Bronchial epithelial cell (primary cell): ENCODE data around the gene BABAM2. TPM values are rescaled to one million over a fixed set of nuclear protein-coding genes. Genes with fewer than 3 reads are reported as not detected.
"Not testable (repeated sequence)": the region's sequence is repeated elsewhere in the genome, so short reads cannot be mapped to it uniquely, and the experiment has no call there.

ENCODE experiments used
- DNase-seq: peaks from one replicate; pipeline ENCODE4 v3.0.0-alpha.2; 2010; ENCODE audit warnings: low read depth
- FAIRE-seq: peaks from 2 replicates; lab custom pipeline; 2011; peaks lifted over from hg19 to GRCh38; lab: Jason Lieb, UNC
- H3K27me3 ChIP-seq: 2 replicates; pipeline ENCODE4 v1.5.1; 2011; ENCODE audit warnings: low read length; ENCODE audit not compliant: control insufficient read depth, insufficient read depth
- H3K36me3 ChIP-seq: 2 replicates; pipeline ENCODE4 v1.5.1; 2011; ENCODE audit warnings: low read length; ENCODE audit not compliant: control insufficient read depth, insufficient read depth
- H3K4me3 ChIP-seq: 2 replicates; pipeline ENCODE4 v1.5.1; 2011; ENCODE audit warnings: mild to moderate bottlenecking, low read depth, low read length, control low read depth
- CTCF ChIP-seq: IDR thresholded peaks from 2 replicates; pipeline ENCODE4 v1.5.1; 2011; ENCODE audit warnings: mild to moderate bottlenecking, moderate library complexity, low read length, control low read depth, inconsistent platforms; ENCODE audit not compliant: insufficient read depth, severe bottlenecking
- total RNA-seq: library from RNA; depleted of rRNA; stranded (reverse); fragments of >200 nt; gene quantifications from 2 replicates; pipeline ENCODE4 v1.2.1, GENCODE V29; 2014

BABAM2 gene
- total RNA-seq, 1 donor from 2014 or later: 8.4 TPM

GRCh38 chr2:27870724-27871123 lies 19.8 kb upstream of the BABAM2 start:
- DNase-seq (peak; percentile 73), FAIRE-seq (peak; percentile 88)
- Histone ChIP-seq H3K27me3 (no peaks in the 10 kb centered on the region), H3K36me3 (no peaks in the 10 kb centered on the region), H3K4me3 (no peak overlapping the region)
- TF ChIP-seq CTCF: no peak

- Histone ChIP-seq H3K4me3 (no peak overlapping the region), H3K36me3 (no peaks in the 10 kb centered on the region), H3K27me3 (no peaks in the 10 kb centered on the region)
- no peak for FAIRE-seq
- peak; percentile 20 for DNase-seq
- TF ChIP-seq CTCF: no peak
Observed at GRCh38 chr2:27871802-27872201, 18.7 kb upstream of the BABAM2 start.

DNA sequence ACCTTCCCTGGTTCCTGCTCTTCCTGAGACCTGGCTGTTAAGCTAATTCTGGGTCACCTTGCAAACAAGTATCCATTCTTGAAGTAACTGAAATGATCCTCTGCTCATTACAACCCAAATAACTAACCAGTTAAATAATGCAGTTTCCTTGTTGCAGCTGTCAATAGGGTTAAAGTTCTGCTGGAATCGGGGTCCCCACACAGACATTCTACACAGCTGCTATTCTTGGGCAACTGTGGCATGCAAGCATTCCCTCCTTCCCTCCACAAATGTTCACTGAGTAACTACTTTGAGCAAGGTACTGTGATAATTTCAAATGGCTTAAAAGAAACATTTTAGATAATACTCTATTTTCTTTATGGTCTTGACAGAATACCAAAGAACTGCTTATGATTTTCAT lies 17.4 kb upstream of the BABAM2 start:
- no peak for FAIRE-seq
- Histone ChIP-seq H3K4me3 (no peak overlapping the region), H3K36me3 (no peaks in the 10 kb centered on the region), H3K27me3 (no peaks in the 10 kb centered on the region)
- DNase-seq: no peak
- no peak for TF ChIP-seq CTCF

- DNase-seq (peak; percentile 37), FAIRE-seq (no peak)
- no peak for TF ChIP-seq CTCF
- Histone ChIP-seq H3K4me3 (no peak overlapping the region), H3K27me3 (no peaks in the 10 kb centered on the region), H3K36me3 (no peaks in the 10 kb centered on the region)
Observed at GRCh38 chr2:27875089-27875881, 15.2 kb upstream of the BABAM2 start.

- Histone ChIP-seq H3K4me3 (no peak overlapping the region), H3K27me3 (no peaks in the 10 kb centered on the region), H3K36me3 (no peaks in the 10 kb centered on the region)
- DNase-seq (no peak), FAIRE-seq (no peak)
- TF ChIP-seq CTCF: no peak
Observed at GRCh38 chr2:27878825-27879224, 11.7 kb upstream of the BABAM2 start.

- not testable (repeated sequence) for H3K36me3 ChIP-seq, FAIRE-seq, H3K4me3 ChIP-seq, H3K27me3 ChIP-seq, DNase-seq
Observed at GRCh38 chr2:27881815-27882583, 8.5 kb upstream of the BABAM2 start.

GRCh38 chr2:27882584-27882922 lies 8.0 kb upstream of the BABAM2 start:
- not testable (repeated sequence) for DNase-seq, H3K36me3 ChIP-seq, H3K27me3 ChIP-seq, FAIRE-seq, H3K4me3 ChIP-seq
